ENCODE results near the gene LAMB4.

The LAMB4 gene

DNA sequence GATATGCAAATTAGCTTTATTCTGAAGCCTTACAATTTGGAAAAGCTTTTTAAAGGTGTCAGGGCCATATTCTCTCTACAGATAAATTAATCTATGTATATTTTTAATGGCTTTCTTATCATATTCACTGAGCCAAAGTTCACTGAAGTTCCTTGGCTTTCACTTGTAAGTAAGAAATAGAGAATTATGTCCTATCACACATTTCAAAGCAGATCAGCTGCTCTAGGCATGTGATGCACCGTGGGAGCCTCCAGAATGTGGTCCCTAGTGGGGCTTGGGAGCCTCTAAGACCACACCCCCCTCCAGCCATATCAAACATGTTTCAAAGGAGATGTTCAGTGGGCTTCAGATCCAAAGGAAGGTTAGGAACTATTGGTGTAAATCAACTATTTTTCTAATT lies 51.5 kb downstream of the LAMB4 start:
- DNase-seq: no peak

DNA sequence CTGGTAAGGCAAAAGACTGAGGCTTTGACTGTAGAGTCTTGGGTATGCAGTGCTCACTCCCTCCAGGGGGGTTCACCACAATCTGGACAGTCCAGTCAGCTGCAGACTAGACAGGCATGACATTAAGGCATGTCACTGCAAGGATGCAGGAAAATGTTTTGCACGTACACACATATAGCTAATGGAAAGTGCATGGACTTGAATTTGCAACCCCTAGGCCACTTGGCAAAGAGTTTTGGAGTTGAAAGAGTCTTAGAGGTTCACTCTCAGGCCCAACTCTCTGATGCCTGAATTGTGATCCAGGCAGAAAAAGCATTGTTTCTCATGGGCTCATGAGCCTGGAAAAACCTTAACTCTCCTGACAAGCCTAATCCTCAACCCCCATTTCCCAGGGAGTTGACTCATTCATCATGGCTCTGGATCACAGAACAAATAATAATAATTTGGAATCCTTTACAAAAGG lies 51.9 kb downstream of the LAMB4 start:
- no peak for DNase-seq

- DNase-seq: no peak
These were observed 52.5 kb downstream of the LAMB4 start for GRCh38 chr7:108077709-108078108.

- no peak for DNase-seq
These were observed 54.0 kb downstream of the LAMB4 start for GRCh38 chr7:108076156-108076555.

- DNase-seq: no peak
These were observed 56.7 kb downstream of the LAMB4 start for GRCh38 chr7:108073305-108074070.

GRCh38 chr7:108072739-108073138 lies 57.4 kb downstream of the LAMB4 start:
- no peak for DNase-seq

GRCh38 chr7:108072116-108072515 lies 58.0 kb downstream of the LAMB4 start:
- DNase-seq: no peak

GRCh38 chr7:108071551-108071950 lies 58.6 kb downstream of the LAMB4 start:
- no peak for DNase-seq

GRCh38 chr7:108069646-108070045 lies 60.5 kb downstream of the LAMB4 start:
- DNase-seq: no peak

DNA sequence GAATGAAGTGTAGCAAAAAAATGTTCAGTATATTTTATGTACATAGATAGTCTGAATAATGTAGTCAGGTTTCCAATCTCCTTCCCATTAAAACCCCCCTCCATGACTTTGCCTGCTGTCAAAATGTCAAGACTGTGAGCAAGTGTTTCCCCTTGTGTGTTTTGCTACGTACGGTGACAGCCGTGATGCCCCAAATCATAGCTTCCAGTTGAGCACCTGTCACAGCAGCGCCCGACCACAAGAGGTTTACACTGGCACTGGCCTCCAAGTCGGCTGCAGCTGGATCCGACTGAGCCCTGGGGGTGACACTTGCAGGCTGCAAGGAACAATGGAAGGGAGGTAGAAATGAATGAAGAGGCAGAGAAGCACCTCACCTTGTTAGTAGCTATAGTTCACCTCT lies 62.3 kb downstream of the LAMB4 start:
- peak; percentile 46 to 83 for DNase-seq

DNA sequence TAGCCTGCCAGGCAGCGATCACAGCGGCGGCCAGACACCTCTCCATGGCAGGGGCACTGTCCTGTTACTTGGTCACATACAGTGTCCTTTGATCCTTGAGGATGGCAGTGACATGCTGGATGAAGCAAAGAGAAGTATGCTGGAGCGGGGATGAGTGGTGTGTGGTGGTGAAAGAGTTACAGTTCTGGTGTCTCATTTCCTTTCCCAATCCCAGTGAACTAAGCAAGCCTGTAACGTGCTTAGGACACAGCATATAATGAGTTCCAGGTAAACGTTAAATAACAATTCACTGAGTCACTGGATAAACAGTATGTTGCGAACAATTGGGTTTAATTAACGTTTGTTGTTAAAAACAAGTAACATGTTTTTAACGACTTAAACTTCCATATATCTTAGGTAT lies 63.7 kb downstream of the LAMB4 start:
- no peak for DNase-seq

GRCh38 chr7:108063520-108063933 lies 66.6 kb downstream of the LAMB4 start:
- DNase-seq: peak; percentile 19 to 58

DNA sequence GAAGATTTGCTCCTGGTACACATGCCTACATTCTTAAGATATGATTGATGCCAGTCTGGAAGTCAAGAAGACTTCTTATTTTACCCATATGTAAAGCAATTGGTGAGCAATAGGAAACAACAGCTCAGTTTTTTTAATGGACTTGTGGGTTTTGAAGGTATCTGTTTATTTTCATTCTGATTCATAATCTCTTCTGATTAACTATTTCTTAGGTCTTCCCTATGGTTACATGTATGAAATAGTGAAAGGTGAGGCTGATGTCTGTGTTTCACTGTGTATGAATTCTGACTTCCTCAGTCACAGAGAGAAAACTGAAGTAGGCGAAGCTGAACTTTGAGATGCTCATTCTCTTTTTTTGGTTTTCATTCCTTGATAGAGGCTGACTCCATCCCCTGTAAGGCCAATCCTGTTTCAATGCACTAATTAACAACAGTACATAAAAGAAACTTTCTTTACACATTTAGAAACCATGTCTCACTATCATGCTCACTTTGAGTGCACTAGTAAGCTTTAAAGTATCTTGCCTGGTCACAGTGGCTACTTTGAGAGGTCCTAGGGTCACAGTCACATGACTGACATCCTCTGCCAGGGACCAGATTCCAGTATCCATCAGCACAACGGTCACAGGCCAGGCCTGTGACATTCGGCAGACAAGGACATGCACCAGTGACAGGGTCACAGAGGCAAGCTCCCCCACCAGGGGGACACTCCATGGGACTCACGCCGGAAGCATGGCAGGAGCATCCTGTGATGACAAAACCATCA lies 67.7 kb downstream of the LAMB4 start:
- no peak for DNase-seq

DNA sequence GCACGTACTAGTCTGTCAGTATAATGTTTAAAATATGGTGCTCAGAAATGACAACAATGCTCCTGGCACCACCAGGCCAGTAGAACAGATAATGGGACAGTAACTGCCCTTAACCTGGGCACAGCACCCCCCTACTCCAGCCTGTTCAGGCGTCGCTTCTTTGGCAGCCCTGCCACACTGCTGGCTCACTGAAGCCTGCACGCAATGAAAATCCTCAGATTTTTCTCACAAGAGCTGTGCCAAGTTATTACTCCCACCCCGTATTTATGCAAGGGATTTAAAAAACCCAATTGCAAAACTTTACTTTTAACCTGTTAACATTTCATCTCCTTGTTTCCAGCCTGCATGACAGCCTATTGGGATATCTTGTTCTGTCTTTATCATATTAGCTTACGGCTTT lies 70.6 kb downstream of the LAMB4 start:
- no peak for DNase-seq

GRCh38 chr7:108057951-108058481 lies 72.1 kb downstream of the LAMB4 start:
- no peak for DNase-seq

DNA sequence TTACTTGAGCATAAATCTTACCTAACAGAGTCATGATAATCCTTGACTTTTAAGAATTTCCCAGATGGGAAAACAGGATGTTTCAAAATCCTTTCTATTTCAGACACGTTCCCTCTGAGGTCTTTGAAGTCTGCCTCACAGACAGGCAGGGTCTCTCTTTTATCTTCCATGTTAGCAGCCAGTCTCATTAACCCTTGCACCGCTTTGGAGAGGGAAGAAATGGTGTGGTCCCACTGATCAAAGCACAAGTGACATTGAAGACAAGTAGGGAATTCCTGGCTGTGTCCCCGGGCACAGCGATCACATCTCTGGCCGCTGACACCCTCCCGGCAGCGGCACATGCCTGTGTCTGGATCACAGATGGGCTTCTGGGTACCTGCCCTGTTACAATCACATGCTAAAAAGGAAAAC lies 74.5 kb downstream of the LAMB4 start:
- DNase-seq: no peak

GRCh38 chr7:108054537-108054936 lies 75.6 kb downstream of the LAMB4 start:
- DNase-seq: no peak

- DNase-seq: no peak
These were observed 76.9 kb downstream of the LAMB4 start for GRCh38 chr7:108053250-108053649.

DNA sequence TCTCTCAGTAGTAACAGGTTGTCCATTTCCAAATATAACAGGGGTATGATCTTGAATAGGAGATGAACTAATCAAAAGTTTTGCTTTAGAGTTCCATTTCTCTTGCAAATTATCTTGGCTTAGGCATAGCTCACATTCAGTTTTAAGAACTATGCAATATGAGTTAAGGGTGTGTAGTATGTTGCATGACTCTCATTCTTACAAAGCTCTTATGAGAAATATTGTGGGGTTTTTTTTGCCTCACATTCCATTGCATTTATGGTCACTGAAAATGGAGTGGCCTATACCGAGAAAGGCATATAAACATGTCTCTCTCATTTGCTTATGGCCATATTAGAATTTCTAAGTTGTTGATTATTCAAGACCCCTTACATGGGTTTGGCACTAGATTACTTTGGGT lies 78.7 kb downstream of the LAMB4 start:
- no peak for DNase-seq

- DNase-seq: no peak
These were observed 80.2 kb downstream of the LAMB4 start for GRCh38 chr7:108049962-108050361.

- DNase-seq: no peak
These were observed 81.7 kb downstream of the LAMB4 start for GRCh38 chr7:108048422-108048821.

DNA sequence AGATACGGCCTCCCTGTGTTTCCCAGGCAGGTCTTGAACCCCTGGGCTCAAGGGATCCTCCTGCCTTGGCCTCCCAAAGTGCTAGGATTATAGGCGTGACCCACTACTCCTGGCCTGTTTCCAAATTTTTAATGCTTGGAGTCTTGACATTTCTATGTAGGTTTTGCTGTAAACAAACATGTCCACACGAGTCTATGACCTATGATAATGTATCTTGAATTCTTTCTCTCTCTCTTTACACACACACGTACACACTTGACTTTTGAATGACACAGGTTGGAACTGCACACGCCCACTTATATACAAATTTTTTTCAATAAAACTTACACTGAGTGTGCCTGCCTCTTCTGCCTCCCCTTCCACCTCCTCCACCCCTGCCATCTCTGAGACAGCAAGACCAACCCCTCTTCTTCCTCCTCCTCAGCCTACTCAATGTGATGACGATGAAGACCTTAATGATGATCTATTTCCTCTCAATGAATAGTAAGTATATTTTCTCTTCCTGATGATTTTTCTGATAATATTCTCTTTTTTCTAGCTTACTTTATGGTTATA lies 83.1 kb downstream of the LAMB4 start:
- no peak for DNase-seq

DNA sequence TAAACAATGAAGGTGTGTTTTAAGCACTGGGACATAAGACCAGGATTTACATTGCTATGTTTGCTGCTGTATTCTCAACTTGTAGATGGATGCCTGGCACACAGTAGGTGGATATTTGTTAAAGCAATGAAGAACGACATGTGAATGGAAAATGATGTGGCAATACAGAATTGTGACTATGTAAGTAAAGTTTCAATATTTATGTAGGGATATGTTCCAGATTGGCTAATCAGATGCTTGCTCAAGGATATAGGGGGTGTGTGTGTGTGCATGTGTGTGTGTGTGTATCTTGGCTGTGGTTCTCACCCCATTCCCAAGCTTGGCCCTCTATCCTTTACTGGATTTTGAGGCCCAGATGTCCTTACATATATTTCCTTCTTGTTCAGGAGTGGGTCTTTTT lies 84.5 kb downstream of the LAMB4 start:
- no peak for DNase-seq

DNA sequence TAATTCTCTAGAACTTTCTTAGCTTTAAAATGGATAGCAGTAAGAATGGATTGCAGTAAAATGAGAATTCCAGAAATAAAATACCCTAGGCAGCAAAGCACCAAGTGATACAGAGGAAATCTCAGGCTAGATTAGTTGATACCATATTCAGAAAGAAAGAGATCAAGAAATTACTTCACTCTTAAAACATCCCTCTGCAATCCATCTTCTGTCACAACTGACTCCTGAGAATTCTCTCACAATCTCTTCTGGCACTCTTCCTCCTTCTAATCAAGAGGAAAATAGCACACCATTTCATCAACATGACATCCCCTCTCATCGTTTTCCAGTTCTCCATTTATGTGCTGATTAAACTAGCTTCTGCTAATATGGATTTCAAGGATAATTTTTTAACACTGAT lies 85.0 kb downstream of the LAMB4 start:
- no peak for DNase-seq
